ENCODE results near the gene LINC00237. TPM values are rescaled to one million over a fixed set of nuclear protein-coding genes. Genes with fewer than 3 reads are reported as not detected.
A peak's percentile ranks its signal among the peaks of the same experiment; 100 is the strongest.

The LINC00237 gene
- total and polyA plus RNA-seq, 4 experiments from 2014 or later, result not detected

DNA sequence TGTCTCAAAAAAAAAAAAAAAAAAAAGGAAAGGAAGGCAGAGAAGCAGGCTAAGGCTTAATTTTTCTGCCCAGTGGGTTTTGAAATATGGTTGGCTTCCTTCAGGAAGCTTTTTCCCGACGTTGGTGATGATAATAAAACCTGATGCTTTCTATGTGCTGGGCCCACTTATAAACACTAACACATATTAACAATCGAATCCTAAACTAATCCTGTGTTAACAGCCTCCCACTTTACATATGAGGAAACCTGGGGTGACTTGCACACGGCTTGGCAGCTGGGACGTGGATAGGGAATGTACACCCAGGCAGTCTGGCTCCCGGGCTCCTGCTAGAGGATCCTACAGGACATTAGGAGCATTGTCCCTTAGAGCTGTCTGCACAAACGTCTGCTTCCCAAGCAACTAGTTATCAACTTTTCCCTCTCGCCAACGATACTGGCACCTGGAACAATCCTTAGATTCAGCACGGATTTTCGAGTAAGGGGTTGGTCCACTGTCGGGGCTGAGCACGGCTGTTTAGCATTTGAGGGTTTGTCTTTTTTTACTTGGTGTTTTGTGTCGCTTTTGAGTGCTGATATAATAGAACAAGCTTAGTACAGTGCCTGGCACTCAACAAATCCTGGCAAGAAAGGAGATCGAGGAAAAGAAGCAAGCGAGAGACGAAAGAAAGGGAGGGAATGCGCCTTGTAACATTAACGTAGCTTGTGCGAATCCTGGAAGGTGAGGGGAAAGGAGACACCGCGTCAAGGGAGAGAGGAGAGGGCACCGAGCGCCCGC, 19.1 kb upstream of the LINC00237 start:
- Histone ChIP-seq H3K27ac (ENCODE audit: low read depth, low read length) (peak overlapping the region; percentile 37), H3K4me1 (ENCODE audit: insufficient read depth, low read length) (peaks cover 21% of the 10 kb centered on the region), H3K4me3 (ENCODE audit: low read length in 2 of 2) (peak overlapping the region; percentile 8 to 78), H3K36me3 (ENCODE audit: insufficient read depth, low read length) (no peaks in the 10 kb centered on the region), H3K9me3 (ENCODE audit: control insufficient read depth in 1 of 2, low read length in 2 of 2) (no peaks in the 10 kb centered on the region), H3K27me3 (ENCODE audit: insufficient read depth, low read length) (no peaks in the 10 kb centered on the region)
- no peak for DNase-seq
- intact Hi-C loops (cut with micrococcal nuclease), result loop anchor here (1.0 to 5.0 kb wide), 5 partner anchors 23 to 1073 kb away; partner anchors contain the start of genes CFAP61, CRNKL1, RALGAPA2 and XRN2
- Mint-ChIP-seq H3K27ac (peak overlapping the region; percentile 32 to 83 (median 67)), H3K9me3 (peaks cover 0 to 4% (median 0%) of the 10 kb centered on the region in 8 donors), H3K36me3 (peaks cover 5 to 9% of the 10 kb centered on the region in 2 donors), H3K27me3 (peaks cover 1 to 2% of the 10 kb centered on the region in 2 donors), H3K4me3 (peak overlapping the region; percentile 84 to 97 (median 92)), H3K4me1 (peaks cover 11 to 28% (median 20%) of the 10 kb centered on the region in 4 donors)
- CTCF ChIA-PET (ENCODE audit: partially characterized antibody), result interaction anchor here (0.6 to 2.4 kb wide), 7 partner anchors 10 to 413 kb away, joined by 3 to 15 read pairs (median 3); partner anchors contain the start of gene RALGAPA2
- POLR2A ChIA-PET (ENCODE audit: partially characterized antibody), result interaction anchor here (1.1 to 2.4 kb wide), 4 partner anchors 24 to 265 kb away, joined by 3 to 29 read pairs (median 9); partner anchors contain the start of gene XRN2

DNA sequence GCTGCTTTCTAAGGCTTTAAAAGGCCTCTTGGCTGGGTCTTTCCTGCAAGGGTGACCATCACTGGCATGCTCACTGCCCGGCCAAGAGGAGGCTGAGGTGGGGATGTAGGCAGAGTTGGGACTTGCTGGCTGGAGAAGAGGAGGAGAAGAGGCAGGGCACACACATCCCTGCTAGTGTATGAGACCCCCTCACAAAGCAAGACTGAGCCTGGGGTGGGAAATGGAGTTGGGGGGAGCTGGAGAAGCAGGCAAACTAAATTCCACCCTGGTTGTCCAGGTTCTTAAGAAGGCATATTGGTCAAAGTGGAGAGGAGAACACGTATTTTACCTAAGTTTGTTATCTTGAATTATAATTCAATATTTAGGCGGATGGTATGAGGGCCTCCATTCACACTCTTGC, 18.0 kb upstream of the LINC00237 start:
- Mint-ChIP-seq H3K4me3 (peak overlapping the region in 4 of 8 donors; percentile 21 to 62 (median 57)), H3K27ac (peak overlapping the region in 2 of 7 donors; percentile 28 to 43), H3K4me1 (peaks cover 11 to 24% (median 17%) of the 10 kb centered on the region in 4 donors), H3K27me3 (peaks cover 2% of the 10 kb centered on the region in 2 donors), H3K36me3 (peaks cover 0 to 3% of the 10 kb centered on the region in 2 donors), H3K9me3 (peaks cover 0 to 4% (median 0%) of the 10 kb centered on the region in 8 donors)
- Histone ChIP-seq H3K4me3 (ENCODE audit: low read length in 2 of 2) (no peak overlapping the region), H3K27ac (ENCODE audit: low read depth, low read length) (no peak overlapping the region), H3K9me3 (ENCODE audit: control insufficient read depth in 1 of 2, low read length in 2 of 2) (no peaks in the 10 kb centered on the region), H3K36me3 (ENCODE audit: insufficient read depth, low read length) (no peaks in the 10 kb centered on the region), H3K4me1 (ENCODE audit: insufficient read depth, low read length) (peaks cover 21% of the 10 kb centered on the region), H3K27me3 (ENCODE audit: insufficient read depth, low read length) (no peaks in the 10 kb centered on the region)
- intact Hi-C loops (cut with micrococcal nuclease), result no loop called here
- ChIA-PET CTCF (ENCODE audit: partially characterized antibody) (no interaction called here), POLR2A (ENCODE audit: partially characterized antibody) (no interaction called here)
- no peak for DNase-seq

DNA sequence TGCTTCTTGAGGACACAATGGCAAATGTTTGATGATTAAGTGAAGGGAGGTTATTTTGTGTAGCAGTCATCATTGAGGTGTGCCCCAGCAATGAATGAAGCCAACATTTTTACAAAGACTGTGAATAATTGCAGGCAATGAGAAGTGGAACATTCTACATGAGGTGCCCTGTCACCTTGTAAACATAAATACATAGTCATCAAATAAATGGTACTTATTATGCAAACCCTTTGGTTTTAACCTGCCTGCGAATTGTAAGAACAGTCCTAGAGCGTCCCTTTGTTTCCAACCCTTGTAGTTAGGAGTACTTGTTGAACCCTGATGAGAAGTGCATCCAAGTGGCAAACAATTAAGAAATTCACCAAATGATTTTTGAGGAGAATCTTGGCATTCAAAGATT, 12.6 kb upstream of the LINC00237 start:
- Mint-ChIP-seq H3K36me3 (no peaks in the 10 kb centered on the region), H3K4me1 (no peaks in the 10 kb centered on the region), H3K27ac (no peak overlapping the region), H3K4me3 (no peak overlapping the region), H3K9me3 (peaks cover 0 to 6% (median 0%) of the 10 kb centered on the region in 8 donors), H3K27me3 (peaks cover 9 to 13% of the 10 kb centered on the region in 2 donors)
- POLR2A ChIA-PET (ENCODE audit: partially characterized antibody), result no interaction called here
- Histone ChIP-seq H3K9me3 (ENCODE audit: control insufficient read depth in 1 of 2, low read length in 2 of 2) (no peaks in the 10 kb centered on the region), H3K4me3 (ENCODE audit: low read length in 2 of 2) (no peak overlapping the region), H3K27me3 (ENCODE audit: insufficient read depth, low read length) (no peaks in the 10 kb centered on the region), H3K27ac (ENCODE audit: low read depth, low read length) (no peak overlapping the region), H3K36me3 (ENCODE audit: insufficient read depth, low read length) (no peaks in the 10 kb centered on the region), H3K4me1 (ENCODE audit: insufficient read depth, low read length) (no peaks in the 10 kb centered on the region)
- no peak for DNase-seq
- intact Hi-C loops (cut with micrococcal nuclease), result no loop called here
- CTCF ChIA-PET (ENCODE audit: partially characterized antibody), result no interaction called here

DNA sequence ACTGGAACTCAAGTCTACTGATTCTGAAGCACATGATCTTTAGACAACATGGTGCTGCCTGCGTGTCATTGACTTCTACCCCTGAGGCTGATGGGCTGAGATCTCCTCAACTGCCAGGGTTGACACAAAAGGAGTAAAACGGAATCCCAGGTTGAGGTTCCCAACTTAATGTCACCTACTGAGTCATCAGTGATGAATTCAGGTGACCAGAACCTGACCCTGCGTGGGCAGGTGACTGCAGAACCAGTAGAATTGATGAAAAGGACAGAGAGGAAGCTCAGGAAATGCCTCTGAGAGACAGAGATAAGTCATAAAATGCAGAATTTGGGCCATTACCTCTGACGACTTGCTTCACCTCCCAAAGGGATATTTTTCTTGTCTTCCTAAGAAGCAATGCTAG, 12.0 kb upstream of the LINC00237 start:
- no peak for DNase-seq
- no peak overlapping the region for H3K4me3 ChIP-seq (ENCODE audit: low read length in 2 of 2)
- intact Hi-C loops (cut with micrococcal nuclease), result no loop called here
- H3K27ac Mint-ChIP-seq, result no peak overlapping the region
- no peak overlapping the region for H3K4me3 Mint-ChIP-seq
- H3K27ac ChIP-seq (ENCODE audit: low read depth, low read length), result no peak overlapping the region
- no peaks in the 10 kb centered on the region for H3K4me1 ChIP-seq (ENCODE audit: insufficient read depth, low read length)
- no peaks in the 10 kb centered on the region for H3K27me3 ChIP-seq (ENCODE audit: insufficient read depth, low read length)
- no peaks in the 10 kb centered on the region for H3K4me1 Mint-ChIP-seq
- H3K9me3 ChIP-seq (ENCODE audit: control insufficient read depth in 1 of 2, low read length in 2 of 2), result no peaks in the 10 kb centered on the region
- H3K27me3 Mint-ChIP-seq, result peaks cover 13 to 15% of the 10 kb centered on the region in 2 donors
- no peaks in the 10 kb centered on the region for H3K36me3 ChIP-seq (ENCODE audit: insufficient read depth, low read length)
- no peaks in the 10 kb centered on the region for H3K36me3 Mint-ChIP-seq
- H3K9me3 Mint-ChIP-seq, result peaks cover 0 to 6% (median 0%) of the 10 kb centered on the region in 8 donors
- POLR2A ChIA-PET (ENCODE audit: partially characterized antibody), result no interaction called here
- CTCF ChIA-PET (ENCODE audit: partially characterized antibody), result no interaction called here

DNA sequence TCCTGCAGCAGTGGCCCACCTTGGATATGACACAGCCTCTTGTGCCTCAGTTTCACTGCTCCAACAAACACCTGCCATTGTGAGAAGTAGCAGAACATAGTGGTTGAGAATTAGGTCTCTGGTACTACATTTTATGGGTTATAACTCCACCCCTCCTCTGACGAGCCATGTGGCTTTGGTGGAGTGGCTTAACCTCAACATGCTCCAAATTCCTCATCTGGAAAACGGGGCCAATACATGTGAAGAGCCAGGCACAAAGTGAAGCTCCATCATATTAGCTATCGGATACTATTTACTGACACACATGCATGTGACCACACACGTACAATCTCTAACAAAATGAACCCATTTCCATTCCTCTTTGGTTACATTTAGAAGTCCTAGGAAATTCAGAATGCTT, 11.4 kb upstream of the LINC00237 start:
- ChIA-PET CTCF (ENCODE audit: partially characterized antibody) (no interaction called here), POLR2A (ENCODE audit: partially characterized antibody) (no interaction called here)
- H3K9me3 ChIP-seq (ENCODE audit: control insufficient read depth in 1 of 2, low read length in 2 of 2), result no peaks in the 10 kb centered on the region
- no peaks in the 10 kb centered on the region for H3K36me3 ChIP-seq (ENCODE audit: insufficient read depth, low read length)
- H3K27ac ChIP-seq (ENCODE audit: low read depth, low read length), result no peak overlapping the region
- no peak for DNase-seq
- Mint-ChIP-seq H3K4me1 (no peaks in the 10 kb centered on the region), H3K27ac (no peak overlapping the region), H3K36me3 (no peaks in the 10 kb centered on the region), H3K9me3 (peaks cover 0 to 6% (median 0%) of the 10 kb centered on the region in 8 donors), H3K27me3 (peaks cover 12 to 15% of the 10 kb centered on the region in 2 donors), H3K4me3 (no peak overlapping the region)
- intact Hi-C loops (cut with micrococcal nuclease), result no loop called here
- no peaks in the 10 kb centered on the region for H3K4me1 ChIP-seq (ENCODE audit: insufficient read depth, low read length)
- H3K27me3 ChIP-seq (ENCODE audit: insufficient read depth, low read length), result no peaks in the 10 kb centered on the region
- H3K4me3 ChIP-seq (ENCODE audit: low read length in 2 of 2), result no peak overlapping the region

DNA sequence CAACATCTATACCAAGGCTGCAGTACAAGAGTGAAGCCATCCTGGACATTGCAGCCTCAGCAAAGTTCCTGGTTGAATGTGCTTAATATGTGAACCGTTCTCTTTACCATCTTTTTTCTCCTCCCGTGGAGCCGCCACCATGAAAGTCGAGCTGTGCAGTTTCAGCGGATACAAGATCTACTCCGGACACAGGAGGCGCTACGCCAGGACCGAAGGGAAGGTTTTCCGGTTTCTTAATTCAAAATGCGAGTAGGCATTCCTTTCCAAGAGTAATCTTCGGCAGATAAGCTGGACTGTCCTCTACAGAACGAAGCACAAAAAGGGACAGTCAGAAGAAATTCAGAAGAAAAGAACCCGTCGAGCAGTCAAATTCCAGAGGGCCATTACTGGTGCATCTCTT, 8.4 kb upstream of the LINC00237 start:
- Mint-ChIP-seq H3K4me1 (no peaks in the 10 kb centered on the region), H3K27me3 (peaks cover 21% of the 10 kb centered on the region in 2 donors), H3K36me3 (no peaks in the 10 kb centered on the region), H3K27ac (no peak overlapping the region), H3K9me3 (peaks cover 0 to 2% (median 0%) of the 10 kb centered on the region in 8 donors), H3K4me3 (no peak overlapping the region)
- ChIA-PET POLR2A (ENCODE audit: partially characterized antibody) (no interaction called here), CTCF (ENCODE audit: partially characterized antibody) (no interaction called here)
- Histone ChIP-seq H3K27me3 (ENCODE audit: insufficient read depth, low read length) (no peaks in the 10 kb centered on the region), H3K36me3 (ENCODE audit: insufficient read depth, low read length) (no peaks in the 10 kb centered on the region), H3K27ac (ENCODE audit: low read depth, low read length) (no peak overlapping the region), H3K9me3 (ENCODE audit: control insufficient read depth in 1 of 2, low read length in 2 of 2) (no peaks in the 10 kb centered on the region), H3K4me1 (ENCODE audit: insufficient read depth, low read length) (no peaks in the 10 kb centered on the region), H3K4me3 (ENCODE audit: low read length in 2 of 2) (no peak overlapping the region)
- intact Hi-C loops (cut with micrococcal nuclease), result no loop called here
- no peak for DNase-seq

DNA sequence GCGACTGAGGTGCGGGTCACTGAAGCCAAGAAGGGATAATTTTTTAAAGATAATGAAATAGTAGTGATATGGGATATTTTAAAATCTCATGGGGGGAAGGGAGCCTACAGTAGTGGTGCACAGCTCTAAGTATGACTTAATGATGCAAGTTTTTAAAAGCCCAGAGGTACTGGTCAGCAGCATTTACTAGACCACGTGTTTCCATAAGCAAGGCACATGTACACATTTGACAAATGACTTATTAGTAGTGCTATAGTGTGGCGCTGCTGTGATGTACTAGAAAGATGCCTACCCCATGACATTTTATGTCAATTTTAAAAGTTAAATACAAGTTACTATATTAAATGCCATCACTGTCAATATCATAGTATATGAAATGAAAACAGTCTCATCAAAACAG, 7.5 kb upstream of the LINC00237 start:
- Mint-ChIP-seq H3K9me3 (peaks cover 0 to 2% (median 0%) of the 10 kb centered on the region in 8 donors), H3K27me3 (peaks cover 17 to 21% of the 10 kb centered on the region in 2 donors), H3K4me1 (no peaks in the 10 kb centered on the region), H3K36me3 (no peaks in the 10 kb centered on the region), H3K27ac (no peak overlapping the region), H3K4me3 (no peak overlapping the region)
- CTCF ChIA-PET (ENCODE audit: partially characterized antibody), result no interaction called here
- POLR2A ChIA-PET (ENCODE audit: partially characterized antibody), result no interaction called here
- no peaks in the 10 kb centered on the region for H3K4me1 ChIP-seq (ENCODE audit: insufficient read depth, low read length)
- intact Hi-C loops (cut with micrococcal nuclease), result no loop called here
- DNase-seq, result no peak
- no peaks in the 10 kb centered on the region for H3K36me3 ChIP-seq (ENCODE audit: insufficient read depth, low read length)
- H3K4me3 ChIP-seq (ENCODE audit: low read length in 2 of 2), result no peak overlapping the region
- H3K27me3 ChIP-seq (ENCODE audit: insufficient read depth, low read length), result no peaks in the 10 kb centered on the region
- no peaks in the 10 kb centered on the region for H3K9me3 ChIP-seq (ENCODE audit: control insufficient read depth in 1 of 2, low read length in 2 of 2)
- no peak overlapping the region for H3K27ac ChIP-seq (ENCODE audit: low read depth, low read length)
